ENCODE results near the gene UTS2R. TPM values are rescaled to one million over a fixed set of nuclear protein-coding genes. Genes with fewer than 3 reads are reported as not detected.
"Not testable (repeated sequence)": the region's sequence is repeated elsewhere in the genome, so short reads cannot be mapped to it uniquely, and the experiment has no call there.

The UTS2R gene
- total RNA-seq, 4 donors from 2014 or later: not detected

DNA sequence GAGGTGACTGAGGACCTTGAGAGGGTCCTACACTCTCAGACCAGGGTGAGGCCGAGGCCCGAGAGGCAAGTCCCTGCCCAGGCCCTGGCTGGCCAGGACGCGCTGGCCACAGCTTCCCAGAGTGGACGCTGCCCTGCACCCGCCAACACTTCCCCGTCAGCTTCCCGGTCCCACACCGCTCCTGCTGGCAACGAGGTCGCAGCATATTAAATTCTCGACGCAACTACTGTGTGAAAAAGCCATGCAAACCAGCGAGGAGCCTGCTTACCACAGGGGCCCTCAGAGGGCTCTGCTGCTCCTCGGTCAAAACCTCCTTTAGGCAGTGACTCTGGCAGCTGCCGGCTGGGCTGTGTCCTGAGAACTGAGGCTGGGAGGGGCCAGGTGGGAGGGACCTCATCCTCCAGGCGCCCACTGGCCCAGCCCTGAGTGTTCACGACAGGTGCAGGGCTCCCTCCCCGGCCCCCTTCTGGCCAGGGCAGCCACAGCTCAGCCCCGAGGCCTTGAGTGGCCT, 14.7 kb upstream of the UTS2R start:
- H3K27ac ChIP-seq: no peak overlapping the region
- H3K4me1 ChIP-seq: no peaks in the 10 kb centered on the region
- intact Hi-C loops (cut with DNase I; ENCODE audit: low total_unique reads): loop anchor here (10.0 kb wide), 1 partner anchor 418 kb away; no protein-coding TSS in a partner anchor
- no peaks in the 10 kb centered on the region for H3K9me3 ChIP-seq
- TF ChIP-seq, protein P1, sequence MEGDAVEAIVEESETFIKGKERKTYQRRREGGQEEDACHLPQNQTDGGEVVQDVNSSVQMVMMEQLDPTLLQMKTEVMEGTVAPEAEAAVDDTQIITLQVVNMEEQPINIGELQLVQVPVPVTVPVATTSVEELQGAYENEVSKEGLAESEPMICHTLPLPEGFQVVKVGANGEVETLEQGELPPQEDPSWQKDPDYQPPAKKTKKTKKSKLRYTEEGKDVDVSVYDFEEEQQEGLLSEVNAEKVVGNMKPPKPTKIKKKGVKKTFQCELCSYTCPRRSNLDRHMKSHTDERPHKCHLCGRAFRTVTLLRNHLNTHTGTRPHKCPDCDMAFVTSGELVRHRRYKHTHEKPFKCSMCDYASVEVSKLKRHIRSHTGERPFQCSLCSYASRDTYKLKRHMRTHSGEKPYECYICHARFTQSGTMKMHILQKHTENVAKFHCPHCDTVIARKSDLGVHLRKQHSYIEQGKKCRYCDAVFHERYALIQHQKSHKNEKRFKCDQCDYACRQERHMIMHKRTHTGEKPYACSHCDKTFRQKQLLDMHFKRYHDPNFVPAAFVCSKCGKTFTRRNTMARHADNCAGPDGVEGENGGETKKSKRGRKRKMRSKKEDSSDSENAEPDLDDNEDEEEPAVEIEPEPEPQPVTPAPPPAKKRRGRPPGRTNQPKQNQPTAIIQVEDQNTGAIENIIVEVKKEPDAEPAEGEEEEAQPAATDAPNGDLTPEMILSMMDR (IDR thresholded peaks at IDR 0.05): no peak
- TF ChIP-seq POLR2A (IDR thresholded peaks at IDR 0.05): no peak
- DNase-seq: no peak
- H3K36me3 ChIP-seq: no peaks in the 10 kb centered on the region
- H3K4me3 ChIP-seq: no peak overlapping the region
- peaks cover 0 to 7% of the 10 kb centered on the region in 2 donors for H3K27me3 ChIP-seq

DNA sequence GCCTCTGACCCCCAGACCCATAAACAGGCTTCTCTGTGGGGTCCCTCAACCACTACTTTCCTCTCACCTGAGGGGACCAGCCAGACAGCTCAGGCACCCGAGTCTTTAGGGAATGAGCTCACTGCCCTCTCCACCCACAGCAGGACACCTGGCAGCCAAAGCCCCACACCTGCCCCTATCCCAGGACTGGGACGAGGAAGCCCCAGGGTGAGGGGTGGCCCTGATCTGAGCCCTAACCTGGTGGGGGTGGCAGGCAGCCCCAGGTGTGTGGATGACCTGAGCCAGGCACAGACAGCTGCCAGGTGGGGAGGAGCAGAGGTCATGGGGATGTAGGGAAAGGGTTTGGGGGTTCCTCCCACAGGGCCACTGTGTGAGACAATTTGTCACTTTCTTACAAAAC, 14.2 kb upstream of the UTS2R start:
- no peak for DNase-seq
- Histone ChIP-seq H3K27ac (no peak overlapping the region), H3K36me3 (no peaks in the 10 kb centered on the region), H3K4me3 (no peak overlapping the region), H3K4me1 (no peaks in the 10 kb centered on the region), H3K9me3 (no peaks in the 10 kb centered on the region), H3K27me3 (peaks cover 0 to 7% of the 10 kb centered on the region in 2 donors)
- no peak for TF ChIP-seq POLR2A (IDR thresholded peaks at IDR 0.05)
- TF ChIP-seq, protein P1 (IDR thresholded peaks at IDR 0.05): no peak
- intact Hi-C loops (cut with DNase I; ENCODE audit: low total_unique reads): loop anchor here (10.0 kb wide), 1 partner anchor 417 kb away; no protein-coding TSS in a partner anchor

DNA sequence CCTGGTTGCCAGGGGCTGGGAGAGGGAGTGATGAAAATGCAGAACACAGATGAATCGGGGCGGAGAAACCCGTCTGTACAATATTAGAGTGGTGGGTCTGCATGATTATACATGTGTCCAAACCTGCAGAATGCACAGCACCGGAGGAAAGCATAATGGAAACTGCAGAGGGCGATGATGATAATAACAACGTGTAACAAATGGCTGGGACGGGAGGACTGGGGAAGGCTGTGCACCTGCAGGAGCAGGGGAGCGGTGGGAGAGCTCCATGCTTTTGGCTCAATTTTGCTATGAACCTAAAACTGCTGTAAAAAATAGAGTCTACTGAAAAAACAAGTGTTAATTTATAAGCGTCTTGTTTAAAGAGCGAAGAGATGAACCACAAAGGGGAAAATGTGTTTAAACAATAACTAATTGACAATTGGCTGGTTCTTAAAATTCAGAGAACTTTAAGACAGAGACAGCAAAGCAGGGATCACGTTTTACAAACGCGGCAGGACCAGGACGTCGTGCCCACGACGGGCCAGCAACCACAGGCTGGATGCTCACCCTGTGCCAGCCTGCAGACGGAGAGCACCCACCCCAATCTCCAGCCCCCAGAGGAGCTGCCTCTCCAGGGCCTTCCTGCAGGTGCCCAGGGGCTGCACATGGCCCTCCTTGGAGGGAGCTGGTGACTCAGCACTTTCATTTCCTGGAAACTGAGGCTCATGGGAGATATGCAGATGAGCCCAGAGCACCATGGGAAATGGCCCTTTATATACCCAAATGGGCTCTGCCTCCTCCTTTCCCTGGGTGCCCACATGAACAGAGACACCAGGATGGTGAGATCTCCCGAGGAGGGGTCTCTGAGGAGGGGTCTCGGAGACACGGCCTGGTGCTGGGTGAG, 12.9 kb upstream of the UTS2R start, which contains the start of gene TEX19:
TSS of gene TEX19 (plus strand) at position 783 of the 886 bp plus-strand sequence. CDS start 2,904 bp downstream, outside the sequence.
- H3K27ac ChIP-seq: no peak within 1 kb of the TSS
- H3K4me1 ChIP-seq: no peaks in the 10 kb centered on the region
- no peak for TF ChIP-seq POLR2A (IDR thresholded peaks at IDR 0.05)
- TF ChIP-seq, protein P1 (IDR thresholded peaks at IDR 0.05): no peak
- intact Hi-C loops (cut with DNase I; ENCODE audit: low total_unique reads): loop anchor here (10.0 kb wide), 1 partner anchor 416 kb away; no protein-coding TSS in a partner anchor
- no peak within 1 kb of the TSS for H3K4me3 ChIP-seq
- DNase-seq: no peak
- H3K9me3 ChIP-seq: no peaks in the 10 kb centered on the region
- peaks cover 0 to 7% of the 10 kb centered on the region in 2 donors for H3K27me3 ChIP-seq
- H3K36me3 ChIP-seq: no peaks in the 10 kb centered on the region

DNA sequence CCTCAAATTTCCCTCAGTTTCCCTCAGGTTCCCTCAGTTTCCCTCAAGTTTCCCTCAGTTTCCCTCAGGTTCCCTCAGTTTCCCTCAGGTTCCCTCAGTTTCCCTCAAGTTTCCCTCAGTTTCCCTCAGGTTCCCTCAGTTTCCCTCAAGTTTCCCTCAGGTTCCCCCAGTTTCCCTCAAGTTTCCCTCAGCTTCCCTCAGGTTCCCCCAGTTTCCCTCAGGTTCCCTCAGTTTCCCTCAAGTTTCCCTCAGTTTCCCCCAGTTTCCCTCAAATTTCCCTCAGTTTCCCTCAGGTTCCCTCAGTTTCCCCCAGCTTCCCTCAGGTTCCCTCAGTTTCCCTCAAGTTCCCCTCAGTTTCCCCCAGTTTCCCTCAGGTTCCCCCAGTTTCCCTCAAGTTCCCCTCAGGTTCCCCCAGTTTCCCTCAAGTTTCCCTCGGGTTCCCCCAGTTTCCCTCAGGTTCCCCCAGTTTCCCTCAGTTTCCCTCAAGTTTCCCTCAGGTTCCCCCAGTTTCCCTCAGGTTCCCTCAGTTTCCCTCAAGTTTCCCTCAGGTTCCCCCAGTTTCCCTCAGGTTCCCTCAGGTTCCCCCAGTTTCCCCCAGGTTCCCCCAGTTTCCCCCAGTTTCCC, 12.0 kb upstream of the UTS2R start:
- H3K4me1 ChIP-seq, H3K27me3 ChIP-seq: not testable (repeated sequence)
- intact Hi-C loops (cut with DNase I; ENCODE audit: low total_unique reads): loop anchor here (10.0 kb wide), 1 partner anchor 415 kb away; no protein-coding TSS in a partner anchor

DNA sequence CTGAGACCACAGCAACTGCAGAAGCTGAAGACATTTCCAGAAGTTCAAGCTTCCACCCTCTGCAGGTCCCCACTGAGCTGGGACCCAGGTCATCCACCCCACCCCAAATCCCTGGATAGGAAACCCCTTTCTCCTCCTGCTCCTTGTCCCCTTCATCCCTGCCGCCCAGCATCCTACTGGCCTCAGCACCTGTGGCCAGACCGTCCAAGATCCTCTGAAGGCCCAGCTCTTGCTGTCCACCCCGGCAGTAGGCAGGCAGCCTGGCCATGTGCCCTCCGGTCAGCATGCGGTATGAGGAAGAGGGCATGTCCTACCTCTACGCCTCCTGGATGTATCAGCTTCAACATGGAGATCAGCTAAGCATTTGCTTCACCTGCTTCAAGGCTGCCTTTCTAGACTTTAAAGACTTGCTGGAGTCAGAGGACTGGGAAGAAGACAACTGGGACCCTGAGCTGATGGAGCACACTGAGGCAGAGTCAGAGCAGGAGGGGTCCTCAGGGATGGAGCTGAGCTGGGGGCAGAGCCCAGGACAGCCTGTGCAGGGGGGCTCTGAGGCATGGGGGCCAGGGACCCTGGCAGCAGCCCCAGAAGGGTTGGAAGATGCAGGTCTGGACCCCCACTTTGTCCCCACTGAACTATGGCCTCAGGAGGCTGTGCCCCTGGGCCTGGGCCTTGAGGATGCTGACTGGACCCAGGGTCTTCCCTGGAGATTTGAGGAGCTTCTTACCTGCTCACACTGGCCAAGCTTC, 9.5 kb upstream of the UTS2R start:
- DNase-seq: no peak
- TF ChIP-seq, protein P1 (IDR thresholded peaks at IDR 0.05): no peak
- TF ChIP-seq POLR2A (IDR thresholded peaks at IDR 0.05): no peak
- no peak overlapping the region for H3K4me3 ChIP-seq
- H3K4me1 ChIP-seq: no peaks in the 10 kb centered on the region
- intact Hi-C loops (cut with DNase I; ENCODE audit: low total_unique reads): no loop called here
- H3K27me3 ChIP-seq: peaks cover 0 to 6% of the 10 kb centered on the region in 2 donors
- no peaks in the 10 kb centered on the region for H3K36me3 ChIP-seq
- no peaks in the 10 kb centered on the region for H3K9me3 ChIP-seq
- H3K27ac ChIP-seq: no peak overlapping the region

More for the DNA sequence above, 12.0 kb upstream of the UTS2R start:
- not testable (repeated sequence) for H3K9me3 ChIP-seq, H3K4me3 ChIP-seq, H3K27ac ChIP-seq, H3K36me3 ChIP-seq, DNase-seq
